Measurements from ENCODE around the gene CLSTN1. TPM values are rescaled to one million over a fixed set of nuclear protein-coding genes. Genes with fewer than 3 reads are reported as not detected.

The CLSTN1 gene
- polyA plus RNA-seq, 1 of the 3 experiments (the other 2 are of a cell fraction): 59.6 TPM

- peaks cover 0 to 5% of the 10 kb centered on the region in 2 experiments for H3K36me3 ChIP-seq (replicated peaks in 1 of 2; ENCODE audit: control insufficient read depth in 1 of 2, insufficient read depth in 2 of 2, low read length in 1 of 2)
- peaks cover 35% of the 10 kb centered on the region for H3F3A ChIP-seq (replicated peaks; ENCODE audit: insufficient read depth)
- TF ChIP-seq MEF2A (IDR thresholded peaks at IDR 0.05; ENCODE audit: borderline replicate concordance, low read depth) (no peak), MXI1 (IDR thresholded peaks at IDR 0.05; ENCODE audit: low read depth, low read length) (no peak)
- ChIA-PET CTCF (interaction anchor here (1.3 to 2.1 kb wide), 2 partner anchors 14 to 17 kb away, joined by 3 to 4 read pairs; no protein-coding TSS in a partner anchor), POLR2A (no interaction called here)
- H3K9me3 ChIP-seq: no peaks in the 10 kb centered on the region
- H3K27me3 ChIP-seq (ENCODE audit: insufficient read depth): no peaks in the 10 kb centered on the region
- 0 out of 2 replicates have a peak, but pooled peaks cover 3% of the 10 kb centered on the region for H4K20me1 ChIP-seq (ENCODE audit: insufficient read depth)
- H3K4me3 ChIP-seq (ENCODE audit: low read depth in 2 of 2, low read length in 1 of 2): no peak overlapping the region
- H3K4me1 ChIP-seq (ENCODE audit: control insufficient read depth in 1 of 2, insufficient read depth in 2 of 2, low read depth in 1 of 2, low read length in 1 of 2): peaks cover 0 to 15% of the 10 kb centered on the region in 2 experiments; a peak in 1 of 4 replicates
- H2AFZ ChIP-seq (ENCODE audit: low read depth): no peak overlapping the region
- peak overlapping the region in 1 of 2 experiments; percentile 93; a peak in 1 of 4 replicates for H3K27ac ChIP-seq (ENCODE audit: low read depth in 2 of 2, low read length in 1 of 2)
- no peak overlapping the region for H3K4me2 ChIP-seq
- no peak overlapping the region for H3K9ac ChIP-seq
- H3K79me2 ChIP-seq (ENCODE audit: insufficient read depth): peaks cover 30% of the 10 kb centered on the region
- peak; percentile 60 for DNase-seq
- 97% methylated on average over 22 of the region's 24 CpGs for WGBS (ENCODE audit: low lambda C conversion rate)
- no peaks in the 10 kb centered on the region for H3K9me2 ChIP-seq
Observed at GRCh38 chr1:9767964-9768668, 55.6 kb downstream of the CLSTN1 start.

DNA sequence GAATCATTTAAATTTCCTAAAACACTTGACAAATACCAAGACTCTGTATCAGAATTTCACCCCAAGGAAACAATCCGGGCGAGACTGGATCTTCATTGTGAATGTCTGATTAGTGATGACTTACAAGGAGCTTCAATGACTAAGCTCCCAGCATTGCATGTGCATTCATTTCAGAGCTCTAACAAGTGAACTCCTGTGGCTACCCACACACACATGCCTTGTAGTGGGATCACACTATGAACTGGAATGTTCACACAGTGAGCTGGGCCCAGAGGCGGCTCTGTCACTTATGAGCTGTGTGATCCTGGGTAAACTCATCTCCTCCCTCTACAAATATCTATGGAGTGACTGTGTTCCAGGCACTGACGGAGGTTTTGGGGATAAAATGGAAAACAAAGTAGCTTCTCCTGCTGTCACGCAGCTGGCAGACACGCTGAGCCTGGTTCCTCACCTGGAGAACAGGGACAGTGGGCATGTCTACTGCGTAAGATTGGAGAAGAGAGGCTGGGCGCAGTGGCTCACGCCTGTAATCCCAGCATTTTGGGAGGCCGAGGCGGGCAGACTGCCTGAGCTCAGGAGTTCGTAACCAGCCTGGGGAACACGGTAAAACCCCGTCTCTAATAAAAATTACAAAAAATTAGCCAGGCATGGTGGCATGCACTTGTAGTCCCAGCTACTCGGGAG lies 56.9 kb downstream of the CLSTN1 start:
- H3K79me2 ChIP-seq (ENCODE audit: insufficient read depth): peaks cover 37% of the 10 kb centered on the region
- no peak overlapping the region for H3K4me2 ChIP-seq
- H3K4me1 ChIP-seq (ENCODE audit: control insufficient read depth in 1 of 2, insufficient read depth in 2 of 2, low read depth in 1 of 2, low read length in 1 of 2): peaks cover 0 to 15% of the 10 kb centered on the region in 2 experiments; a peak in 1 of 4 replicates
- 0 out of 2 replicates have a peak, but pooled peaks cover 3% of the 10 kb centered on the region for H4K20me1 ChIP-seq (ENCODE audit: insufficient read depth)
- no peaks in the 10 kb centered on the region for H3K27me3 ChIP-seq (ENCODE audit: insufficient read depth)
- WGBS (ENCODE audit: low lambda C conversion rate): 77% methylated on average over 14 of the region's 15 CpGs
- no peak overlapping the region for H2AFZ ChIP-seq (ENCODE audit: low read depth)
- peaks cover 33% of the 10 kb centered on the region for H3F3A ChIP-seq (replicated peaks; ENCODE audit: insufficient read depth)
- H3K36me3 ChIP-seq (replicated peaks in 1 of 2; ENCODE audit: control insufficient read depth in 1 of 2, insufficient read depth in 2 of 2, low read length in 1 of 2): no peaks in the 10 kb centered on the region
- POLR2A ChIA-PET: no interaction called here
- TF ChIP-seq PBX3 (IDR thresholded peaks at IDR 0.05): peak; percentile 48; the same call in 1 of the 2 replicates
- TF ChIP-seq, protein P1, sequence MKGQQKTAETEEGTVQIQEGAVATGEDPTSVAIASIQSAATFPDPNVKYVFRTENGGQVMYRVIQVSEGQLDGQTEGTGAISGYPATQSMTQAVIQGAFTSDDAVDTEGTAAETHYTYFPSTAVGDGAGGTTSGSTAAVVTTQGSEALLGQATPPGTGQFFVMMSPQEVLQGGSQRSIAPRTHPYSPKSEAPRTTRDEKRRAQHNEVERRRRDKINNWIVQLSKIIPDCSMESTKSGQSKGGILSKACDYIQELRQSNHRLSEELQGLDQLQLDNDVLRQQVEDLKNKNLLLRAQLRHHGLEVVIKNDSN (IDR thresholded peaks at IDR 0.05; ENCODE audit: borderline replicate concordance, low read depth): no peak
- 0 out of 2 replicates have a peak, but pooled peaks have one; percentile 19 for TF ChIP-seq NFIC (IDR thresholded peaks at IDR 0.05; ENCODE audit: borderline replicate concordance)
- TF ChIP-seq FOSL2 (IDR thresholded peaks at IDR 0.05; ENCODE audit: borderline replicate concordance, low read depth): peak; percentile 73
- TF ChIP-seq SIN3A (IDR thresholded peaks at IDR 0.05; ENCODE audit: borderline replicate concordance, low read depth, low read length): peak; percentile 55; the same call in 1 of the 2 replicates
- no peak for TF ChIP-seq RFX5 (IDR thresholded peaks at IDR 0.05; ENCODE audit: low read length)
- no peak for TF ChIP-seq ELF1 (IDR thresholded peaks at IDR 0.05)
- TF ChIP-seq TCF12 (IDR thresholded peaks at IDR 0.05): peak; percentile 63
- TF ChIP-seq MXI1 (IDR thresholded peaks at IDR 0.05; ENCODE audit: low read depth, low read length): no peak
- peak; percentile 59 for TF ChIP-seq JUND (IDR thresholded peaks at IDR 0.05)
- TF ChIP-seq ZBTB33 (IDR thresholded peaks at IDR 0.05; ENCODE audit: borderline replicate concordance, low read depth): no peak
- peak in 1 of 2 experiments; percentile 38; a peak in 1 of 4 replicates for TF ChIP-seq EP300 (IDR thresholded peaks at IDR 0.05; ENCODE audit: borderline replicate concordance in 1 of 2, low read depth in 1 of 2, low read length in 1 of 2)
- TF ChIP-seq SMC3 (IDR thresholded peaks at IDR 0.05; ENCODE audit: low read depth, low read length): no peak
- no peak for TF ChIP-seq EZH2phosphoT487 (IDR thresholded peaks at IDR 0.05; ENCODE audit: borderline replicate concordance, low read depth)
- TF ChIP-seq CTCF (IDR thresholded peaks at IDR 0.05): no peak
- H3K9me3 ChIP-seq: no peaks in the 10 kb centered on the region
- CTCF ChIA-PET: interaction anchor here (1.2 to 2.1 kb wide), 4 partner anchors 15 to 100 kb away, joined by 3 to 10 read pairs (median 4); no protein-coding TSS in a partner anchor
- no peak for DNase-seq
- peak overlapping the region; percentile 40; the same call in 1 of the 2 replicates for H3K9ac ChIP-seq
- no peaks in the 10 kb centered on the region for H3K9me2 ChIP-seq
- H3K4me3 ChIP-seq (ENCODE audit: low read depth in 2 of 2, low read length in 1 of 2): no peak overlapping the region
- H3K27ac ChIP-seq (ENCODE audit: low read depth in 2 of 2, low read length in 1 of 2): peak overlapping the region in 1 of 2 experiments; percentile 93; a peak in 2 of 4 replicates

Measured in SK-N-SH (cell line).